Osteoblast (primary cell): ENCODE results near the gene SMARCD3. TPM values are rescaled to one million over a fixed set of nuclear protein-coding genes. Genes with fewer than 3 reads are reported as not detected.

ENCODE experiments used
- DNase-seq: peaks from one replicate; pipeline ENCODE4 v3.0.0; 2011; ENCODE audit warnings: low spot score, mixed read lengths; ENCODE audit not compliant: insufficient read length; ENCODE audit errors: missing footprints
- H2AFZ ChIP-seq: 2 replicates; pipeline ENCODE4 v1.6.0; 2011; ENCODE audit warnings: mild to moderate bottlenecking, low read length
- H3K27ac ChIP-seq: 2 replicates; pipeline ENCODE4 v1.5.1; 2011; ENCODE audit warnings: mild to moderate bottlenecking, low read depth, low read length, moderate library complexity
- H3K27me3 ChIP-seq: 2 replicates; pipeline ENCODE4 v1.6.0; 2012; ENCODE audit warnings: mild to moderate bottlenecking, control low read depth, inconsistent platforms, low read length, moderate library complexity; ENCODE audit not compliant: insufficient read depth
- H3K36me3 ChIP-seq: 2 replicates; pipeline ENCODE4 v1.5.1; 2011; ENCODE audit warnings: mild to moderate bottlenecking, low read length, control low read depth, moderate library complexity; ENCODE audit not compliant: insufficient read depth
- H3K4me1 ChIP-seq: 2 replicates; pipeline ENCODE4 v1.5.1; 2011; ENCODE audit warnings: mild to moderate bottlenecking, low read length, control low read depth, moderate library complexity; ENCODE audit not compliant: insufficient read depth
- H3K4me2 ChIP-seq: 2 replicates; pipeline ENCODE4 v1.6.0; 2011; ENCODE audit warnings: mild to moderate bottlenecking, low read length; ENCODE audit not compliant: insufficient read depth
- H3K4me3 ChIP-seq: fragments of 200-600 bp; sonication (generic); 3 replicates; pipeline ENCODE4 v1.5.1; 2012; ENCODE audit warnings: mild to moderate bottlenecking, low read length, inconsistent platforms; ENCODE audit not compliant: insufficient read depth
- H3K79me2 ChIP-seq: 2 replicates; pipeline ENCODE4 v1.6.0; 2012; ENCODE audit warnings: mild to moderate bottlenecking, low read length, control low read depth, inconsistent platforms; ENCODE audit not compliant: insufficient read depth
- H3K9me3 ChIP-seq: 2 replicates; pipeline ENCODE4 v1.5.1; 2011; ENCODE audit warnings: low read depth, low read length, control low read depth
- H4K20me1 ChIP-seq: 2 replicates; pipeline ENCODE4 v1.6.0; 2012; ENCODE audit warnings: mild to moderate bottlenecking, low read length, control low read depth; ENCODE audit not compliant: insufficient read depth
- total RNA-seq: library from RNA; depleted of rRNA; stranded (reverse); fragments of >200 nt; gene quantifications from 2 replicates; pipeline ENCODE4 v1.2.3, GENCODE V29; 2012
- TF ChIP-seq, protein P1 (sequence below): IDR thresholded peaks from 2 replicates; pipeline ENCODE4 v1.5.1; 2011; ENCODE audit warnings: mild to moderate bottlenecking, low read depth, low read length, moderate library complexity; ENCODE audit errors: extremely low read depth

The SMARCD3 gene
- total RNA-seq: 37.4 and 40.2 TPM in 2 replicates

- TF ChIP-seq, protein P1, sequence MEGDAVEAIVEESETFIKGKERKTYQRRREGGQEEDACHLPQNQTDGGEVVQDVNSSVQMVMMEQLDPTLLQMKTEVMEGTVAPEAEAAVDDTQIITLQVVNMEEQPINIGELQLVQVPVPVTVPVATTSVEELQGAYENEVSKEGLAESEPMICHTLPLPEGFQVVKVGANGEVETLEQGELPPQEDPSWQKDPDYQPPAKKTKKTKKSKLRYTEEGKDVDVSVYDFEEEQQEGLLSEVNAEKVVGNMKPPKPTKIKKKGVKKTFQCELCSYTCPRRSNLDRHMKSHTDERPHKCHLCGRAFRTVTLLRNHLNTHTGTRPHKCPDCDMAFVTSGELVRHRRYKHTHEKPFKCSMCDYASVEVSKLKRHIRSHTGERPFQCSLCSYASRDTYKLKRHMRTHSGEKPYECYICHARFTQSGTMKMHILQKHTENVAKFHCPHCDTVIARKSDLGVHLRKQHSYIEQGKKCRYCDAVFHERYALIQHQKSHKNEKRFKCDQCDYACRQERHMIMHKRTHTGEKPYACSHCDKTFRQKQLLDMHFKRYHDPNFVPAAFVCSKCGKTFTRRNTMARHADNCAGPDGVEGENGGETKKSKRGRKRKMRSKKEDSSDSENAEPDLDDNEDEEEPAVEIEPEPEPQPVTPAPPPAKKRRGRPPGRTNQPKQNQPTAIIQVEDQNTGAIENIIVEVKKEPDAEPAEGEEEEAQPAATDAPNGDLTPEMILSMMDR: no peak
- peak within 1 kb of the TSS; percentile 86 for H2AFZ ChIP-seq
- peaks cover 21% of the 10 kb centered on the region for H4K20me1 ChIP-seq
- peak within 1 kb of the TSS; percentile 72 for H3K27ac ChIP-seq
- H3K36me3 ChIP-seq: no peaks in the 10 kb centered on the region
- H3K4me2 ChIP-seq: peak within 1 kb of the TSS; percentile 85
- peaks cover 53% of the 10 kb centered on the region for H3K4me1 ChIP-seq
- peak; percentile 97 for DNase-seq
- H3K4me3 ChIP-seq: peak within 1 kb of the TSS; percentile 87
- H3K9me3 ChIP-seq: no peaks in the 10 kb centered on the region
- H3K27me3 ChIP-seq: no peaks in the 10 kb centered on the region
- H3K79me2 ChIP-seq: peaks cover 10% of the 10 kb centered on the region
These were observed at the start of gene SMARCD3 for GRCh38 chr7:151248346-151249033. SMARCD3 (minus strand) TSS chr7:151248694; CDS start chr7:151248562, 132 bp downstream.

DNA sequence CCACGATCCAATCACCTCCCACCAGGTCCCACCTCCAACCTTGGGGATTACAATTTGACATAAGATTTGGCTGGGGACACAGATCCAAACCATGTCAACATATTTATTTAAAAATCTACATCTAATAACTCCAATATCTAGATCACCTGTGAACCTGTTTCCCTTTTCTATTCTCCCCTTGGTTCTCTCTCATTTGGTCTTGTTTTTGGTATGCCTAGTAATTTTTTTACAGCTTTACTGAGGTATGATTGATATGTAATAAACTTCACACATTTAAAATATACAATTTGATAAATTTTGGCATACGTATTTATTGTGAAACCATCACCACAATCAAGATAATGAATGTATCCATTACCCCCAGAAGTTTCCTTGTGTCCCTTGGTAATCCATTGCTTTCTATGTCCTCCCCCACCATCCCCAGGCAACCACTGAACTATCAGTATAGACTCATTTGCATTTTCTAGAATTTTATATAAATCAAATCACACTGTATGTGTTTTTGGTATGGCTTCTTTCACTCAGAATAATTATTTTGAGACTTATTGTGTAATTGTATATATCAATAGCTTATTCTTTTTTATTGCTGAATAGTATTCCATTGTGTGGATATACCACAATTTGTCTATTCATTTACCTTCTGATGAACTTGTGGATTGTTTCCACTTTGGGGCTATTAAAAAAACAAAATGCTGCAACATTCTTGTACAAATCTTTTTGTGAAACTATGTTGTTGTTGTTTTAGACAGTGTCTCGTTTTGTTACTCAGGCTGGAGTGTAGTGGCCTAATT lies 47.9 kb upstream of the SMARCD3 start:
- Histone ChIP-seq H3K27ac (no peak overlapping the region), H3K79me2 (no peaks in the 10 kb centered on the region), H3K27me3 (peaks cover 31% of the 10 kb centered on the region), H3K9me3 (peaks cover 3% of the 10 kb centered on the region), H3K36me3 (no peaks in the 10 kb centered on the region), H2AFZ (no peak overlapping the region), H3K4me2 (no peak overlapping the region), H4K20me1 (no peaks in the 10 kb centered on the region), H3K4me3 (no peak overlapping the region), H3K4me1 (no peaks in the 10 kb centered on the region)
- DNase-seq: no peak
- TF ChIP-seq, protein P1: no peak

DNA sequence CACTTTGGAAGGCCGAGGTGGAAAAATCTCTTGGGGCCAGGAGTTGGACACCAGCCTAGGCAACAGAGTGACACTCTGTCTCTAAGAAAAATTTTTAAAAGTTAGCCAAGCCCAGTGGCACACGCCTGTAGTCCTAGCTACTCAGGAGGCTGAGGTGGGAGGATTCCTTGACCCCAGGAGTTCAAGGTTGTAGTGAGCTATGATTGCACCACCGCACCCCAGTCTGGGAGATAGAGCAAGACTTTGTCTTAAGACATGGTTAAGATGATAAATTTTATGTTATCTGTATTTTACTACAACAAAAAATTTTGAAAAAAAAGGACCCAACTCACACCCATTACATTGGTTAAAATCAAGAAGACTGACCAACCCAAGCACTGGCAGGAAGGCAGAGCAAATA lies 44.4 kb upstream of the SMARCD3 start:
- H3K4me1 ChIP-seq: no peaks in the 10 kb centered on the region
- peaks cover 41% of the 10 kb centered on the region for H3K27me3 ChIP-seq
- TF ChIP-seq, protein P1: no peak
- no peak overlapping the region for H3K4me3 ChIP-seq
- H3K4me2 ChIP-seq: no peak overlapping the region
- no peaks in the 10 kb centered on the region for H4K20me1 ChIP-seq
- DNase-seq: no peak
- no peak overlapping the region for H3K27ac ChIP-seq
- no peak overlapping the region for H2AFZ ChIP-seq
- no peaks in the 10 kb centered on the region for H3K36me3 ChIP-seq
- no peaks in the 10 kb centered on the region for H3K79me2 ChIP-seq
- H3K9me3 ChIP-seq: no peaks in the 10 kb centered on the region

- Histone ChIP-seq H3K36me3 (no peaks in the 10 kb centered on the region), H3K4me1 (no peaks in the 10 kb centered on the region), H3K79me2 (no peaks in the 10 kb centered on the region), H3K27me3 (peaks cover 49% of the 10 kb centered on the region), H3K27ac (no peak overlapping the region), H3K4me2 (no peak overlapping the region), H4K20me1 (no peaks in the 10 kb centered on the region), H2AFZ (no peak overlapping the region), H3K4me3 (no peak overlapping the region), H3K9me3 (no peaks in the 10 kb centered on the region)
- DNase-seq: no peak
- TF ChIP-seq, protein P1: no peak
These were observed 42.7 kb upstream of the SMARCD3 start for GRCh38 chr7:151291206-151291605.
